CD1c-positive myeloid dendritic cell (primary cell): ENCODE results near the gene PITPNM3.

Experiments
- DNase-seq: peaks from one replicate; pipeline ENCODE4 v3.0.0-alpha.2; 2016; ENCODE audit errors: extremely low spot score

The PITPNM3 gene

GRCh38 chr17:6408276-6408675, 148.1 kb downstream of the PITPNM3 start:
- no peak for DNase-seq

DNA sequence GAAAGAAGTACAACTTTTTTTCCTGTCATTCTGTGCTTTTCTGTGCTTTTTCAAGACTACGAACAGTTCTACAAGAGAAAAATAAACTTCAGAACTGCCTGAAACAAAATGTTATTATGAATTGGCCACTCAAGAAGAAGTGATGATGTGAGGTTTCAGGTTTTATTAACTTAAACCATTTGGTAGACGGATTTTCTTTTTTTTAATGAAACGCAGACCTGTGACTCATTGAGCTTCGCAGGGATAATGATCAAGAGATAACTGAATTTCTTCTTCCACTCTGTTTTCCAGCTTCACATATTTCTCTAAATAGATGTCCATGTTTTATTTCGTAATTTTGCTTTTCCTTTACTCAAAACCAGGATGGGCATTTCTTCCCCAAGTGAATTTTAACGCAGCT, 154.1 kb downstream of the PITPNM3 start:
- DNase-seq, result no peak
